GM18907 (cell line): ENCODE data around the gene CDH8.

Experiments used
- ATAC-seq: cut with Tn5 transposase; IDR thresholded peaks from one replicate; pipeline ENCODE4 v1.9.1; 2021; ENCODE audit warnings: mild to moderate bottlenecking, moderate library complexity; ENCODE audit not compliant: unreplicated experiment

Gene CDH8

DNA sequence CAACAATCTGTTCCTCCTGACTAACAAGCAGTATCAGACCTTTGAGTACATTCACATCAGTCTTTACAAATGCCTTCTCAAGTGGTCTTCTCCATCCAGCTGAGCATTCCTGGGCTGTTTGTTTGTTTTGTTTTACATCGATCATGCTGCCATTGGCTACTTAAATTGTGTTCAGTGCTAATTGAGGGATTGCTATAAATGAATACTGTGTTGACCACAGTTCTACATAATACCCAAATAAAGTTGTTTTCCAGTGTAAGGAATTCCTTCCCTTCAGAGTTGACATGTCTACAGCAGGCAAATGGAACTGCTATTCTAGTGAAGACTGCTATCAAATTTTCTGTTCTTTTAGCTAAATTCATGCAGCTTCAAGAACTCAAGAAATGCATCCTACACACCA lies 3.2 kb downstream of the CDH8 start:
- no peak for ATAC-seq

GRCh38 chr16:62029947-62030346 lies 6.3 kb downstream of the CDH8 start:
- ATAC-seq = no peak

- ATAC-seq = no peak
Observed at GRCh38 chr16:62022688-62023087, 13.6 kb downstream of the CDH8 start.

DNA sequence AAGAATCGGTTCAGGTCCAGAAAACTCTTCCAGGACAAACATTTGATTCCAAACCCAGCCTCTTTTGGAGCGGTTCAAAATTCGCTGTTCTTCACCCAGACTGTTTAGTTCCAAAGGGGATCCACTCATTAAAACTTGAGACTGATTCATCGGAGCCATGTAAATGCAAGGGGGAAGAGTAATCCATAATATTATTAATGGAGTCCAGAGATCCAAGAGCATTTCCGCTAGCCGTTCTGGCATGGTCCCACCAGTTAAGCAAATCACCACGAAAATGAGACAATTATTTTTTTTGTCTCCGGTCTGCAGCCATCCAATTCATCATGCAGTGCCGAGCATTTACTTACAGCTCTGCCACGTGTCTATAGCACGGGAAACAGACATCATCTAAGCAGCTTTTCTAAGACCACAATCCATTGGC lies 15.1 kb downstream of the CDH8 start:
- ATAC-seq = no peak

- ATAC-seq = no peak
Observed at GRCh38 chr16:62020681-62021080, 15.6 kb downstream of the CDH8 start.

GRCh38 chr16:62019851-62020250 lies 16.4 kb downstream of the CDH8 start:
- ATAC-seq = no peak

- no peak for ATAC-seq
Observed at GRCh38 chr16:62018301-62019060, 17.8 kb downstream of the CDH8 start.

DNA sequence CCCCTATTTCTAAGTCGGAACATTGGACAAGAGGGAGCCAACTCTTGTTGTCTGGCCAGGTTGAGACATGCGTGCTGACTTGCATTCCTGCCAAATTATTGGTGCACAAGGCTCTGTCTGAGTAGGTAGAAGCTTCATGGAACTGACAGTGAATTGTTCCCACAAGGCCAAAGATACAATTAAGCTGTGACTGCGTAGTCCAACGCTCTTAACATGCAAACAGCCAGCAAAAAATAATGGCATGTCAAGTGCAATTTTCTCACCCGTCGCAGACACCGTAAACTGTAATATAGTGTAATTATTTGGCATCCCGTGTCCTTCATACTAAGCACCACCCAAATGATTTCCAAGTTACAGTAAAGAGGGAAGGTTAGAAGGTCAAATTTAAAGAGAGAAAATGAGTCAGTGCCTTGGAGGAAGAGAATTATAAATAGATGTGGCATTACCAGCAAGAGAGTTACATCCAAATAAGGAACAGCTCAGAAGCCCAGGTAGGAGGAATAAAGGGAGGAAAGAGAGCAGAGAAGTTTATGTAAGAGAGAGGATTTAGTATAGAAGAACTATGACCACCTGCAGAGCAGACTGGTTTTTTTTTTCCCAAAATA lies 21.8 kb downstream of the CDH8 start:
- ATAC-seq = no peak

DNA sequence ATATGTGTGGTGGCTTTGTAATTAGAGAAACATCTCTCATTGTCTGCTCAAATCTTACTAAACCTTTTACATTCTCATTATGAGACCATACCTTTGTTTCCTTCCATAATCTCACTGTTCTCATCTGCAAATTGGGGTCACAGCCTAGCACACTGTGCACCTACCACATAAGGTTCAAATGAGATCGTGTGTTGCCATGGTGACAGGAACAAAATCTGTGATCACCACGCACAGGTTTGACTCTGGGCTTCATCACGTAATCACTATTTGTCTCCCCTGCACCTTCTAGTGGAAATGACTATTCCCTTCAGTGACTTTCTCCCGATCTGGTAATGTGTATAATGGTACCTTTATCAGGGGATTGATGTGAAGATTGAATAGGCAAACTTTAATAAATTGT lies 26.1 kb downstream of the CDH8 start:
- ATAC-seq = no peak

GRCh38 chr16:61998460-61998859 lies 37.8 kb downstream of the CDH8 start:
- no peak for ATAC-seq

- no peak for ATAC-seq
Observed at GRCh38 chr16:61993108-61993507, 43.1 kb downstream of the CDH8 start.

DNA sequence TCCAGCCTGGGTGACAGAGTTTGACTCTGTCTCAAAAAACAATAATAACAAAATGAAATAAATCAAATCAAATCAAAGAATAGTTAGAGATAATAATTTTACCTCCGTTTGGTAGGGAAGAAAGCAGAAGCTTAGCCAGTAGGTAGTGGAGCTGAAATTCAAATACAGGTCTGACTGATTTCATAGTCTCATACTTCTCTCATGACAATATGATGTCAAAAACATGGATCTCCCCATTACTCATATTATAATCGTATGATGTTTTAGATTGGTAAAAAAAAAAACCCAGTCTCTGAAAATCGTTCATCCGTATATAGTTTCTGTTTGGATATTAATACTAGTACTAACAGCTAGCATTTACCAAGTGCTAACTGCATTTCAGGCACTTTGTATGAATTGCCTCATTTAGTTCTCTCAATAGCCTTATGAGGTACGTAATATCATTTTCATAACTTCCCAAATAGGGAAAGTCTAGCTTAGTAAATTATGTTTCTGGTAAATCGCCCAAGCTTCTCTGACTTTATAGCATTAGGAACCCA lies 48.7 kb downstream of the CDH8 start:
- ATAC-seq = no peak

- no peak for ATAC-seq
Observed at GRCh38 chr16:61969077-61969382, 67.2 kb downstream of the CDH8 start.

DNA sequence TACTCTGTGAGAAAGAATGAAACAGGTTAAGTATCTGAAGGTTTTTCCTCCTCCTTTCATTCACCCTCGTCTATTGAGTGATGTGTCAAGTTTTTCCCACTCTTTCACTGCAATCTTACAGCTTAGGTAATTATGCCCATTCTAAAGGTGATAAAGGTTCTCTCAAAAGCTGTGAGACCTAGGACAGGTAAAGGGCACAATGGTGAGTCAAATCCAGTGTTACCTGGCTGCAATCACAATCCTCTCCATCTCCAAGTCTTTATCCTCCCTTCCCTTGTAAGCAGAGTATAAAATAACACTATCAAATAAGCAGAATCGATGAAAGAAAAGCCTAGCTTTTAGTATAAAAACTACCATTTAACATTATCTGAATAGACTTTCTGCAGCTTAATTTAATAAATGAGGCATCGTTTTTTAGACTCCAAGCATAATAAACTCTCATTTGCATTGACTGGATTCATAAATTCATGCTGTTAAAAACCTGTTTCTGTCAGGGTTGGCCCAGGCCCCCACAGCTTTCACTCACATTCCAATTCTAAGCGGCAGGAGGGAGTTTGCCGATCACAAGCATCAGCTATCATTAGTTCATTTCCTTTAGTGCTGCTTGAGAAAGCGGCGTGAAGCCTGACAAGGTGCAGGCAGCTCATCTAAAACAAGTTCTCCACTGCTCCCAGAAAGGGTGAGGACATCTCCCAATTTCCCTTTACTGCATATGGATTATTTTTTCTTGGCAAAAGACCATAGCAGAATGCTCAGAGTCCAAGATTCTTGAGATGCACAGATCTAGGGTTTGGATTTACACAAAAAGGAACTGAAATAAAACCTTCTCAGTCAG lies 67.8 kb downstream of the CDH8 start:
- ATAC-seq = no peak

DNA sequence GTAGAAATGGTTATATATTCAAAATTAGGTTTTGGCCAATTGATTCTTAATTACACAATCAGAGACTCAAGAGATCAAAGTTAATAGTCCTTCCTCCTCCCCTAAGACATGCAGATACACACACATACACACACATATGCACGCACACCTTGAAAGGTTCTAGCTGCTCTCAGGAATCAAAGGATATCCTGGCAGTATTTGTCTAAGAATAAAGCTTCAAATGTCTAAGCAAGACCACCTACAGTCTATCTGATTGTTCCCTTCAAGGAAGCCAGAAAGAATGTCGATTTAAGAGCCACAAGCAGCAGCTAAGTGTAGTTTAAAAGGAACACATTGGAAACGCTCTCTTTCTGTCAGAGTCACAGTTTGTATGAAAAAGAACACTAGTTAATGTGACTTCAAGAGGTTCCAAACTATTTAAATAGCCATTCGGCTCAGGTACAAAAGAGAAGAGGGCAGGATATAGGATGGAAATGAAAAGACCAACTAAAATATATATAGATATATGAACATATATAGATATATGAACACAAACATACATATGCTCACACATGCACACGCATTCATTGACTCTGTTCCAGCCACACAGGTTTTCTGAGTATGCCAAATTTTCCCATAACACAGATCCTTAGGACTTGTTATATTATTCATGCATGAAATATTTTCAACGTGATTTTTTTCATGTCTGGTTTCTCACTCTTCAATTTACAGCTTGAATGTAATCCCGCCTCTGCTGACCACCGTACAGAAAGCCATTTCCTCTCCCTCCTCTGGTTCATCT lies 79.0 kb downstream of the CDH8 start:
- no peak for ATAC-seq

DNA sequence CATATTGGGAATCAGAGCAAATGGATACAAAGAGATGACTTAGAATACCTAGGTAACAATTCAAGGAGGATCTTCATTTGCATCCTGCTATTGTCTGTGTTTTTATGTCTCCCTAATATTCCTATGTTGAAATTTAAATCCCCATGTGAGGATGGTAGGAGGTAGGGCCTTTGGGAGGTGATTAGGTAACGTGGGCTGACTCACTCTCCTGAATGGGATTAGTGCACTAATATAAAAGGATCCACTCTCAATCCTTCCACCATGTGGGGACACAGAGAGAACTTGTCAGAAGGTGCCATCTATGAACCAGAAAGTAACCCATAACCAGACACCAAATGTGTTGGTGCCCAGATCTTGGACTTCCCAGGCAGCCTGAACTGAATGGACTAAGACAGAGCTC lies 83.4 kb downstream of the CDH8 start:
- no peak for ATAC-seq

DNA sequence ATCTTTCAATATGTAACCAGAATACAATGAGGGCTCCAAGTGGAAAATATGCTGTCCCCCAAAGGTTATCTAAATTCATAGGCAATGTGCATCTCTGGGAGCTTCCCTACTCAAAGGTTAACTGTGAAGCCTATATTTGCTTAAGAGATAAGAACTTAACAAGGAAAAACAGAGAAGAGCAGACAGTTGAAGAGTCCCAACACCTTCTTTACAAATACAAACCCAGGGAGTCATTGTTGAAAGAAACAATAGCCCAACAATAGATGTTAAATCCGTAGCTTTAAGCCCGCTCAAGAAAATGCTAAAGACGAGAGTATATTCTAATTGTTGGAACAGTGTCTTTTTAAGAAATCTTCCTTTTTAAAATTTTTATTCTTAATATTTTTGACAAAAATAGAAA lies 87.8 kb downstream of the CDH8 start:
- no peak for ATAC-seq

- no peak for ATAC-seq
Observed at GRCh38 chr16:61946019-61946418, 90.2 kb downstream of the CDH8 start.

GRCh38 chr16:61945511-61945910 lies 90.7 kb downstream of the CDH8 start:
- no peak for ATAC-seq

GRCh38 chr16:61944004-61944403 lies 92.2 kb downstream of the CDH8 start:
- ATAC-seq = no peak

GRCh38 chr16:61940611-61941010 lies 95.6 kb downstream of the CDH8 start:
- no peak for ATAC-seq
